Sigmoid colon (tissue), 7 donors: ENCODE results near the gene NAP1L1. TPM values are rescaled to one million over a fixed set of nuclear protein-coding genes. Genes with fewer than 3 reads are reported as not detected.

Experiments used
- DNase-seq: peaks from one replicate; pipeline ENCODE4 v3.0.0-alpha.2; 2019
- H3K27ac ChIP-seq, 4 donors: fragments of 200-600 bp; sonication (generic); one replicate each; pipeline ENCODE4 v1.5.1; 2016 to 2019; ENCODE audit warnings: mild to moderate bottlenecking in 1 of 4
- H3K27me3 ChIP-seq, 3 donors: fragments of 200-600 bp; sonication (generic); one replicate each; pipeline ENCODE4 v1.5.1; 2019; ENCODE audit warnings: mild to moderate bottlenecking in 1 of 3
- H3K36me3 ChIP-seq, 4 donors: fragments of 200-600 bp; sonication (generic); one replicate each; pipeline ENCODE4 v1.5.1; 2016 to 2019
- H3K4me1 ChIP-seq, 4 donors: fragments of 200-600 bp; sonication (generic); one replicate each; pipeline ENCODE4 v1.5.1; 2017 to 2019
- H3K4me3 ChIP-seq, 4 donors: fragments of 200-600 bp; sonication (generic); one replicate each; pipeline ENCODE4 v1.5.1; 2017 to 2019; ENCODE audit warnings: mild to moderate bottlenecking in 2 of 4, moderate library complexity in 1 of 4
- H3K9me3 ChIP-seq, 4 donors: fragments of 200-600 bp in 3 of 4; sonication (generic) in 3 of 4; one replicate each; pipeline versions ENCODE4 v1.5.1 to v1.6.1; 2013 to 2019
- CTCF ChIP-seq, 4 experiments: fragments of 450-650 bp in 3 of 4; fragments of 200-600 bp in 1 of 4; IDR thresholded peaks; one replicate each; pipeline ENCODE4 v1.5.1; 2016 to 2019; ENCODE audit warnings: antibody characterized with exemption in 4 of 4, mild to moderate bottlenecking in 3 of 4, moderate library complexity in 2 of 4
- EP300 ChIP-seq, 4 donors: sonication (generic); formaldehyde crosslinking; IDR thresholded peaks; one replicate each; pipeline ENCODE4 v1.6.1; 2017; ENCODE audit warnings: antibody characterized with exemption in 4 of 4
- POLR2A ChIP-seq, 2 donors: fragments of 450-650 bp; IDR thresholded peaks; one replicate each; pipeline ENCODE4 v1.6.1; 2016; ENCODE audit warnings: antibody characterized with exemption in 2 of 2, mild to moderate bottlenecking in 2 of 2, moderate library complexity in 2 of 2
- POLR2AphosphoS5 ChIP-seq, 4 donors: sonication (generic); formaldehyde crosslinking; IDR thresholded peaks; one replicate each; pipeline ENCODE4 v1.6.1; 2017; ENCODE audit warnings: antibody characterized with exemption in 4 of 4
- WGBS, 2 donors: extraction: QIAGEN DNeasy Blood & Tissue Kit; methylation state at CpG; one replicate each; pipeline ENCODE4 v1.1.7; 2013; 5-methylcytosine and 5-hydroxymethylcytosine counted together
- intact Hi-C: fragments of 100-400 bp; cut with DNase I; formaldehyde crosslinking; loops from one replicate; pipeline ENCODE4 v1.15.1; 2023
- polyA plus RNA-seq, 3 donors: library from polyadenylated mRNA; stranded (reverse); fragments of 200-250 nt; gene quantifications; one replicate each; pipeline ENCODE4 v1.2.3, GENCODE V29; 2013
- total RNA-seq, 4 donors: library from RNA; depleted of rRNA; stranded (reverse); fragments of >200 nt; gene quantifications; one replicate each; pipeline ENCODE4 v1.1.0, GENCODE V29; 2016
- donor health status: healthy with polysubstance abuse.
- donor health status: Bipolar disorder and iron deficiency.
- donor health status: healthy.

Gene NAP1L1
- total and polyA plus RNA-seq, 7 donors, result 103 to 424 (median 321) TPM

- intact Hi-C loops, result no loop called here
- Histone ChIP-seq H3K36me3 (peaks cover 0 to 19% (median 0%) of the 10 kb centered on the region in 4 donors), H3K27me3 (no peaks in the 10 kb centered on the region), H3K4me3 (no peak overlapping the region), H3K9me3 (no peaks in the 10 kb centered on the region), H3K4me1 (peaks cover 0 to 4% (median 0%) of the 10 kb centered on the region in 4 donors), H3K27ac (no peak overlapping the region)
- TF ChIP-seq POLR2AphosphoS5 (IDR thresholded peaks at IDR 0.05), result no peak
- TF ChIP-seq POLR2A (IDR thresholded peaks at IDR 0.05), result no peak
- no peak for TF ChIP-seq CTCF (IDR thresholded peaks at IDR 0.05)
- TF ChIP-seq EP300 (IDR thresholded peaks at IDR 0.05), result no peak
- 96% methylated on average over 2 of the region's 2 CpGs for WGBS, 2 donors
- no peak for DNase-seq
Observed at GRCh38 chr12:76041406-76041805, 43.1 kb downstream of the NAP1L1 start.

GRCh38 chr12:76040461-76040860 is 44.0 kb downstream of the NAP1L1 start:
- no peak overlapping the region for H3K27ac ChIP-seq
- WGBS, 2 donors, result 86 to 88% methylated on average over 4 of the region's 4 CpGs
- no peak overlapping the region for H3K4me3 ChIP-seq
- DNase-seq, result no peak
- intact Hi-C loops, result no loop called here
- peaks cover 0 to 15% (median 0%) of the 10 kb centered on the region in 4 donors for H3K36me3 ChIP-seq
- H3K27me3 ChIP-seq, result no peaks in the 10 kb centered on the region
- TF ChIP-seq CTCF (IDR thresholded peaks at IDR 0.05) (no peak), POLR2AphosphoS5 (IDR thresholded peaks at IDR 0.05) (no peak)
- no peaks in the 10 kb centered on the region for H3K9me3 ChIP-seq
- H3K4me1 ChIP-seq, result peaks cover 0 to 4% (median 0%) of the 10 kb centered on the region in 4 donors

- H3K36me3 ChIP-seq, result peaks cover 0 to 8% (median 0%) of the 10 kb centered on the region in 4 donors
- no peak overlapping the region for H3K27ac ChIP-seq
- intact Hi-C loops, result loop anchor here (5.0 to 10.0 kb wide), 2 partner anchors 131 to 703 kb away; partner anchors contain the start of genes CAPS2 and GLIPR1L1
- DNase-seq, result no peak
- no peaks in the 10 kb centered on the region for H3K27me3 ChIP-seq
- H3K9me3 ChIP-seq, result no peaks in the 10 kb centered on the region
- TF ChIP-seq POLR2A (IDR thresholded peaks at IDR 0.05), result no peak
- TF ChIP-seq POLR2AphosphoS5 (IDR thresholded peaks at IDR 0.05), result no peak
- no peak for TF ChIP-seq EP300 (IDR thresholded peaks at IDR 0.05)
- no peak for TF ChIP-seq CTCF (IDR thresholded peaks at IDR 0.05)
- 59 to 61% methylated on average over 2 of the region's 2 CpGs for WGBS, 2 donors
- H3K4me3 ChIP-seq, result no peak overlapping the region
- peaks cover 0 to 4% (median under 1%) of the 10 kb centered on the region in 4 donors for H3K4me1 ChIP-seq
Observed at GRCh38 chr12:76038176-76038575, 46.3 kb downstream of the NAP1L1 start.

GRCh38 chr12:76037130-76038103 is 47.1 kb downstream of the NAP1L1 start:
- H3K36me3 ChIP-seq, result peaks cover 0 to under 1% (median 0%) of the 10 kb centered on the region in 4 donors
- no peak for DNase-seq
- intact Hi-C loops, result loop anchor here (2.0 to 10.0 kb wide), 3 partner anchors 130 to 703 kb away; partner anchors contain the start of genes CAPS2 and GLIPR1L1
- 37 to 38% methylated on average over 13 of the region's 13 CpGs for WGBS, 2 donors
- no peak overlapping the region for H3K4me3 ChIP-seq
- TF ChIP-seq POLR2A (IDR thresholded peaks at IDR 0.05) (no peak), CTCF (IDR thresholded peaks at IDR 0.05) (peak in 3 of 4 experiments; percentile 72 to 77 (median 73)), POLR2AphosphoS5 (IDR thresholded peaks at IDR 0.05) (peak in 3 of 4 donors; percentile 19 to 32 (median 31)), EP300 (IDR thresholded peaks at IDR 0.05) (no peak)
- H3K9me3 ChIP-seq, result no peaks in the 10 kb centered on the region
- peaks cover 0 to 10% (median 7%) of the 10 kb centered on the region in 4 donors for H3K4me1 ChIP-seq
- no peak overlapping the region for H3K27ac ChIP-seq
- H3K27me3 ChIP-seq, result no peaks in the 10 kb centered on the region
